Mammary epithelial cell (primary cell): Measurements from ENCODE around the gene IRF8.

ENCODE experiments used
- CTCF ChIP-seq, 2 donors: IDR thresholded peaks in 1 of 2; conservative IDR thresholded peaks in 1 of 2; 2 replicates each; pipeline ENCODE4 v1.5.1; 2011 to 2012; ENCODE audit warnings: inconsistent platforms in 2 of 2, low read length in 2 of 2, mild to moderate bottlenecking in 2 of 2, control low read depth in 1 of 2, low read depth in 1 of 2; ENCODE audit not compliant: insufficient read depth in 1 of 2; ENCODE audit errors: extremely low read depth in 1 of 2
- EZH2 ChIP-seq: IDR thresholded peaks from 2 replicates; pipeline ENCODE4 v1.6.1; 2012; ENCODE audit warnings: low read length, inconsistent platforms, borderline replicate concordance

- TF ChIP-seq CTCF (conservative IDR thresholded peaks at IDR 0.05 in 1 of 2, IDR thresholded peaks at IDR 0.05 in 1 of 2; ENCODE audit: extremely low read depth in 1 of 2, insufficient read depth in 1 of 2, low read depth in 1 of 2, low read length in 2 of 2) (no peak), EZH2 (no peak)
These were observed 27.4 kb downstream of the IRF8 start for GRCh38 chr16:85926370-85926769.
